NB4 (cell line): Measurements from ENCODE around the gene TMEM94.

Experiments
- DNase-seq: peaks from one replicate; pipeline ENCODE4 v3.0.0; 2010; ENCODE audit warnings: low read depth
- H3K4me3 ChIP-seq: one replicate; pipeline ENCODE4 v1.5.1; 2011; ENCODE audit warnings: mild to moderate bottlenecking, low read depth, low read length, moderate library complexity
- CTCF ChIP-seq: IDR thresholded peaks from one replicate; pipeline ENCODE4 v1.5.1; 2012; ENCODE audit warnings: low read depth, low read length
- MAX ChIP-seq: IDR thresholded peaks from 2 replicates; pipeline ENCODE4 v1.6.1; 2011; ENCODE audit warnings: low read depth, low read length
- MYC ChIP-seq: IDR thresholded peaks from 2 replicates; pipeline ENCODE4 v1.6.1; 2011; ENCODE audit warnings: low read depth, low read length
- POLR2A ChIP-seq: IDR thresholded peaks from 2 replicates; pipeline ENCODE4 v1.6.1; 2011; ENCODE audit warnings: mild to moderate bottlenecking; ENCODE audit not compliant: insufficient read length; ENCODE audit errors: extremely low read depth

Gene TMEM94

GRCh38 chr17:75490173-75490743, 33.8 kb downstream of the TMEM94 start:
- no peak for DNase-seq
- TF ChIP-seq CTCF = no peak
- TF ChIP-seq POLR2A = no peak
- no peak for TF ChIP-seq MAX
- no peak for TF ChIP-seq MYC
- H3K4me3 ChIP-seq = no peak overlapping the region

- no peak overlapping the region for H3K4me3 ChIP-seq
- DNase-seq = no peak
- TF ChIP-seq MYC (no peak), POLR2A (no peak)
Observed at GRCh38 chr17:75490953-75491649, 34.7 kb downstream of the TMEM94 start.

GRCh38 chr17:75491680-75492079, 35.2 kb downstream of the TMEM94 start:
- TF ChIP-seq MYC (no peak), CTCF (no peak), MAX (no peak)
- no peak overlapping the region for H3K4me3 ChIP-seq
- DNase-seq = no peak

- TF ChIP-seq POLR2A (no peak), CTCF (no peak), MYC (no peak)
- no peak for DNase-seq
- H3K4me3 ChIP-seq = no peak overlapping the region
Observed at GRCh38 chr17:75492555-75493168, 36.2 kb downstream of the TMEM94 start.

- no peak for TF ChIP-seq MYC
- TF ChIP-seq CTCF = no peak
- no peak for TF ChIP-seq POLR2A
- no peak for TF ChIP-seq MAX
- no peak overlapping the region for H3K4me3 ChIP-seq
- DNase-seq = no peak
Observed at GRCh38 chr17:75493476-75494129, 37.2 kb downstream of the TMEM94 start.

- H3K4me3 ChIP-seq = no peak overlapping the region
- DNase-seq = no peak
- no peak for TF ChIP-seq MAX
- no peak for TF ChIP-seq CTCF
- TF ChIP-seq MYC = no peak
- TF ChIP-seq POLR2A = no peak
Observed at GRCh38 chr17:75494326-75494877, 38.0 kb downstream of the TMEM94 start.
